Measurements from ENCODE around the gene ARHGAP1. TPM values are rescaled to one million over a fixed set of nuclear protein-coding genes. Genes with fewer than 3 reads are reported as not detected.

Gene ARHGAP1
- total RNA-seq, 1 experiment from 2014 or later: 73.0 TPM

- POLR2A ChIA-PET: no interaction called here
- CTCF ChIA-PET: no interaction called here
These were observed 35.1 kb downstream of the ARHGAP1 start for GRCh38 chr11:46665356-46665755.

GRCh38 chr11:46664612-46665011 is 35.8 kb downstream of the ARHGAP1 start:
- BruUV-seq (replicated peaks): no TSS peak
- POLR2A ChIA-PET: no interaction called here
- Mint-ChIP-seq H3K27ac (ENCODE audit: unreplicated experiment) (no peak overlapping the region), H3K36me3 (ENCODE audit: insufficient read depth, unreplicated experiment) (peaks cover 77% of the 10 kb centered on the region), H3K27me3 (ENCODE audit: insufficient read depth, unreplicated experiment) (no peaks in the 10 kb centered on the region), H3K9me3 (ENCODE audit: unreplicated experiment) (no peaks in the 10 kb centered on the region), H3K4me3 (ENCODE audit: unreplicated experiment) (no peak overlapping the region), H3K4me1 (ENCODE audit: low read depth, unreplicated experiment) (no peaks in the 10 kb centered on the region)
- H3K4me1 ChIP-seq: no peaks in the 10 kb centered on the region
- no peaks in the 10 kb centered on the region for H3K9me3 ChIP-seq
- H3K4me3 ChIP-seq (ENCODE audit: low read depth, low read length): no peak overlapping the region
- CTCF ChIA-PET: no interaction called here
- intact Hi-C loops (cut with micrococcal nuclease; ENCODE audit: unreplicated experiment): no loop called here
- peaks cover 4% of the 10 kb centered on the region for H3K36me3 ChIP-seq (ENCODE audit: control insufficient read depth, insufficient read depth, low read length)
- TF ChIP-seq, protein P1, sequence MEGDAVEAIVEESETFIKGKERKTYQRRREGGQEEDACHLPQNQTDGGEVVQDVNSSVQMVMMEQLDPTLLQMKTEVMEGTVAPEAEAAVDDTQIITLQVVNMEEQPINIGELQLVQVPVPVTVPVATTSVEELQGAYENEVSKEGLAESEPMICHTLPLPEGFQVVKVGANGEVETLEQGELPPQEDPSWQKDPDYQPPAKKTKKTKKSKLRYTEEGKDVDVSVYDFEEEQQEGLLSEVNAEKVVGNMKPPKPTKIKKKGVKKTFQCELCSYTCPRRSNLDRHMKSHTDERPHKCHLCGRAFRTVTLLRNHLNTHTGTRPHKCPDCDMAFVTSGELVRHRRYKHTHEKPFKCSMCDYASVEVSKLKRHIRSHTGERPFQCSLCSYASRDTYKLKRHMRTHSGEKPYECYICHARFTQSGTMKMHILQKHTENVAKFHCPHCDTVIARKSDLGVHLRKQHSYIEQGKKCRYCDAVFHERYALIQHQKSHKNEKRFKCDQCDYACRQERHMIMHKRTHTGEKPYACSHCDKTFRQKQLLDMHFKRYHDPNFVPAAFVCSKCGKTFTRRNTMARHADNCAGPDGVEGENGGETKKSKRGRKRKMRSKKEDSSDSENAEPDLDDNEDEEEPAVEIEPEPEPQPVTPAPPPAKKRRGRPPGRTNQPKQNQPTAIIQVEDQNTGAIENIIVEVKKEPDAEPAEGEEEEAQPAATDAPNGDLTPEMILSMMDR (IDR thresholded peaks at IDR 0.05; ENCODE audit: insufficient read depth in 1 of 2, low read depth in 1 of 2, low read length in 1 of 2, severe bottlenecking in 1 of 2, unreplicated experiment in 1 of 2): no peak
- H3K27me3 ChIP-seq (replicated peaks; ENCODE audit: control insufficient read depth, insufficient read depth, low read length): no peaks in the 10 kb centered on the region
- no peak for DNase-seq

More at GRCh38 chr11:46665356-46665755, 35.1 kb downstream of the ARHGAP1 start:
- H3K4me3 ChIP-seq (ENCODE audit: low read depth, low read length): no peak overlapping the region
- peaks cover 75% of the 10 kb centered on the region for H3K36me3 Mint-ChIP-seq (ENCODE audit: insufficient read depth, unreplicated experiment)
- H3K27ac Mint-ChIP-seq (ENCODE audit: unreplicated experiment): no peak overlapping the region
- H3K27me3 Mint-ChIP-seq (ENCODE audit: insufficient read depth, unreplicated experiment): no peaks in the 10 kb centered on the region
- no peak overlapping the region for H3K4me3 Mint-ChIP-seq (ENCODE audit: unreplicated experiment)
- intact Hi-C loops (cut with micrococcal nuclease; ENCODE audit: unreplicated experiment): no loop called here
- no peaks in the 10 kb centered on the region for H3K4me1 ChIP-seq
- H3K36me3 ChIP-seq (ENCODE audit: control insufficient read depth, insufficient read depth, low read length): peaks cover 4% of the 10 kb centered on the region
- no peaks in the 10 kb centered on the region for H3K9me3 Mint-ChIP-seq (ENCODE audit: unreplicated experiment)
- no peaks in the 10 kb centered on the region for H3K4me1 Mint-ChIP-seq (ENCODE audit: low read depth, unreplicated experiment)
- no peaks in the 10 kb centered on the region for H3K9me3 ChIP-seq
- no TSS peak for BruUV-seq (replicated peaks)
- TF ChIP-seq, protein P1 (IDR thresholded peaks at IDR 0.05; ENCODE audit: insufficient read depth in 1 of 2, low read depth in 1 of 2, low read length in 1 of 2, severe bottlenecking in 1 of 2, unreplicated experiment in 1 of 2): no peak
- DNase-seq: no peak
- no peaks in the 10 kb centered on the region for H3K27me3 ChIP-seq (replicated peaks; ENCODE audit: control insufficient read depth, insufficient read depth, low read length)

- TF ChIP-seq, protein P1 (IDR thresholded peaks at IDR 0.05; ENCODE audit: insufficient read depth in 1 of 2, low read depth in 1 of 2, low read length in 1 of 2, severe bottlenecking in 1 of 2, unreplicated experiment in 1 of 2): no peak
- no peaks in the 10 kb centered on the region for H3K27me3 ChIP-seq (replicated peaks; ENCODE audit: control insufficient read depth, insufficient read depth, low read length)
- intact Hi-C loops (cut with micrococcal nuclease; ENCODE audit: unreplicated experiment): no loop called here
- DNase-seq: no peak
- no peaks in the 10 kb centered on the region for H3K9me3 Mint-ChIP-seq (ENCODE audit: unreplicated experiment)
- H3K27me3 Mint-ChIP-seq (ENCODE audit: insufficient read depth, unreplicated experiment): no peaks in the 10 kb centered on the region
- peaks cover 78% of the 10 kb centered on the region for H3K36me3 Mint-ChIP-seq (ENCODE audit: insufficient read depth, unreplicated experiment)
- peaks cover 4% of the 10 kb centered on the region; the same call in 1 of the 2 replicates for H3K36me3 ChIP-seq (ENCODE audit: control insufficient read depth, insufficient read depth, low read length)
- BruUV-seq (replicated peaks): no TSS peak
- POLR2A ChIA-PET: no interaction called here
- H3K27ac Mint-ChIP-seq (ENCODE audit: unreplicated experiment): no peak overlapping the region
- H3K4me1 Mint-ChIP-seq (ENCODE audit: low read depth, unreplicated experiment): no peaks in the 10 kb centered on the region
- no peak overlapping the region for H3K4me3 Mint-ChIP-seq (ENCODE audit: unreplicated experiment)
- no peaks in the 10 kb centered on the region for H3K4me1 ChIP-seq
- H3K4me3 ChIP-seq (ENCODE audit: low read depth, low read length): no peak overlapping the region
- CTCF ChIA-PET: no interaction called here
- no peaks in the 10 kb centered on the region for H3K9me3 ChIP-seq
These were observed 37.0 kb downstream of the ARHGAP1 start for GRCh38 chr11:46663277-46663940.
